GM21381 (cell line): ENCODE data around the gene SBDS.
A peak's percentile ranks its signal among the peaks of the same experiment; 100 is the strongest.
"Not testable (repeated sequence)": the region's sequence is repeated elsewhere in the genome, so short reads cannot be mapped to it uniquely, and the experiment has no call there.

ENCODE experiments used
- ATAC-seq: cut with Tn5 transposase; IDR thresholded peaks from one replicate; pipeline ENCODE4 v1.9.1; 2021; ENCODE audit warnings: mild to moderate bottlenecking, moderate library complexity; ENCODE audit not compliant: unreplicated experiment

SBDS gene

DNA sequence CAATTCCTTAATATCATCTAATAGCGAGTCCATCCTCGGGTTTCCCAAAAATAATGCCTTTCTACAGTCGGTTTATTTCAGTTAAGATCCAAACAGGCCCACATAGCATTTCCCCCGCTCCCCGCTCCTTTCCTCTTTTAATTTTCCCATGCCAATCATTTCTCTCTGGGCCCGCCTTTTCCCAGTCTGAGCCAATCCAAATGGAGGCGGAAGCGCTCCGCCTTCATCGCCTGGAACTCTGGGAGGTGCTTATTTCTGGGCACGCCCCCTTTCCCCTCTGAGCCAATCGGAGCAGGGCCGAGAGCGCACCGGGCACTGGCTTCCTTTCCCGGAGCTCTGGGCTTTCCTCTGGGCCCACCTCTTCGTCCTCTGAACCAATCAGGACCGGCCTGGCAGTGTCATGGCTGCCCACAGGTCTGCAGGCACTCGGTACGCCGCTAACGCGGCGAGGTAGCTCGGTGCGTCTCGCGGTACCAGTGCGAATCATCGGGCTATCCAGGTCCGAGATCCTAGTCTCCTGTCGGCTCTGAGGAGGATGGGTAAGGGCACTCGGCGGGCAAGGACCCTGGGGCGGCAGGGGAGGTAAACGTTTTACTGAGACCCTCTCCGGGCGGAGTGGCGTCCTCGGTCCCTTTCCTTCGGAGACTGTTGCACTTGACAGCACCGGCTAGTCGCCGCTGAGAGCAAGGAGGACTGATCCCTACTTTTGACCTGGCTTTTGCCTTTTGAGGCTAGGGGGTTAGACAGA, 1.2 kb upstream of the SBDS start, which contains the start of gene TYW1:
Gene TYW1, plus strand, starts transcription at position 390 of the 748 bp plus-strand sequence. Its CDS starts 146 bp downstream, at position 536.
- peak; percentile 84 for ATAC-seq

GRCh38 chr7:66994691-66995049, 716 bp downstream of the SBDS start:
- ATAC-seq = peak; percentile 27

DNA sequence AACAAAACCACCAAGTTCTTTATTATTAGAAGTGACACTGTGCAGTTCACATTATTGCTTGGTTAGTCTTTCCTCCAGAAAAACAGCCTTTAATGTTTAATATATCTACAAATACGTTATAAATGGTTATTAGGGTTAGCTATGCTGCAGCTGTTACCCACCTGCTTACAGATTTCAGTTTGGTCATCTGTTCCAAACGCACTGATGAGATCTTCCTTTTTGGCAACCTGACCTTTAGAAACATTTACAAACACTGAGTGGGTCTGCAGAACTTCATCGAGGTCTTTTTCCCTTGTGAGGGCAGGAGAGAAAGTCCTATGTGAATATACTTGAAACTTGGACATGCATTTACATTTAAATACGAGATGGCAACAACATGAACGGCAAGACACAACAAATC, 1.3 kb downstream of the SBDS start:
- ATAC-seq = not testable (repeated sequence)

DNA sequence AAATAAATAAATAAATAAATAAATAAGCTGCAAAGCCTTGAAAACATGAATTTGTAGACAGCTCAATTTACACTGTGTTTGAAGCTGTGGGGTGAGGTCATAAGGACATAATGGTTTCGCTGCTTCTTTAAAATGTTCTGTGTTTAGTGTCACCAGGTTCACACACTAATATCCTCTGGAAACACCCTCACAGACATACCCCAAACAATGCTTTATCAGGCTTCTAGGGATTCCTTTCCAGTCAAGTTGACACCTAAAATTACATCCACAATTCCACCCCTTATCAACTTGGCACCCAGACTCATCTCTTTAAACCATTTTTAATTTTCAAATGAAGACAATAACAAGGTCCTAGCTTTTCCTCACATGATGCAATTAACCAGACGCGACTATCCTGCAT, 5.8 kb downstream of the SBDS start:
- ATAC-seq = not testable (repeated sequence)

DNA sequence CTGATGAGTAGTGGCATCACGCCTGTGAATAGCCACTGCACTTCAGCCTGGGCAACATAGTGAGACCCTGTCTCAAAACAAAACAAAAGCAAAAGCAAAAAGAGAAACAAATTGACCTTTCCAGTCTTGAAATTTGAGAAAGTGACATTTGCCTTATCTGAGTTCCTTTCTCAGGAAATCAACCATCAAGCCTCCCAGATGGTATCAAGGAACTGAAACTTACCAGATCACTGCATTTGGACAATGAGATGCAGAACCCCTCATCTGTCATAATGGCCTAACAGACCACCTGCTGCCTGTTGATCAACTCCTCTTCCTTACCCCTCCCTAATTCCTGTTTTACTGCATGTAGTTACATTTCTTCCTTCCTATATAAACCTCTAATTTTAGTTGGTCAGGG, 15.1 kb downstream of the SBDS start:
- ATAC-seq = not testable (repeated sequence)

- not testable (repeated sequence) for ATAC-seq
Observed at GRCh38 chr7:66979013-66979412, 16.4 kb downstream of the SBDS start.

DNA sequence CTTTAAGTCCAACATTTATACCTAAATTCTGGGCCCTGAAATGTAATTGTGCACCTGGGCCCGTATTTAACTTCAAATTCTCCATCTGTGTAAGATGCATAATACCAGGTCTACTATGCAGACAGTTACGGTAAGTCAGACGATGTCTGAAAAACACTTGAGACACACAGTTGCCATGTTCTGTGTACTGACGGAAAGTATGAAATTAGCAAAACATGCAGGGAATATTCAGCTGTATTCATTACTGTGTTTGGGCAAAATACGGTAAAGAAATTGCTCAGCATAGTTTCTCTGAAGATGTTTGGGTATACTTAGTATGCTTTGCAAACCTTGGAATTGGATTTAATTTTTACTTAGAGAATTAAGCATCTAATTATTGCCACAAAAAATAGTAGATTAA, 17.1 kb downstream of the SBDS start:
- ATAC-seq = not testable (repeated sequence)

GRCh38 chr7:66974986-66975590, 20.3 kb downstream of the SBDS start:
- ATAC-seq = no peak

- no peak for ATAC-seq
Observed at GRCh38 chr7:66970310-66970709, 25.1 kb downstream of the SBDS start.

DNA sequence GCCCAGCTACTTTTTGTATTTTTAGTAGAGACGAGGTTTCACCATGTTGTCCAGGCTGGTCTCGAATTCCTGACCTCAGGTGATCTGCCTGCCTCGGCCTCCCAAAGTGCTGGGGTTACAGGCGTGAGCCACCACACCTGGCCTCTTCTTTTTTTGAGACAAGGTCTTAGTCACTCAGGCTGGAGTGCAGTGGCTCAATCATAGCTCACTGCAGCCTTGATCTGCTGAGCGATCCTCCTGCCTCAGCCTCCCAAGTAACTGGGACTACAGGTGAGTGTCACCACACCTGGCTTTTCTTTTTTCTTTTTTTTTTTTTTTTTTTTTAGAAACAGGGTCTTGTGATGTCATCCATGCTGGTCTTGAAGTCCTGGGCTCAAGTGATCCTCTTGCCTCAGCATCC, 26.4 kb downstream of the SBDS start:
- not testable (repeated sequence) for ATAC-seq

DNA sequence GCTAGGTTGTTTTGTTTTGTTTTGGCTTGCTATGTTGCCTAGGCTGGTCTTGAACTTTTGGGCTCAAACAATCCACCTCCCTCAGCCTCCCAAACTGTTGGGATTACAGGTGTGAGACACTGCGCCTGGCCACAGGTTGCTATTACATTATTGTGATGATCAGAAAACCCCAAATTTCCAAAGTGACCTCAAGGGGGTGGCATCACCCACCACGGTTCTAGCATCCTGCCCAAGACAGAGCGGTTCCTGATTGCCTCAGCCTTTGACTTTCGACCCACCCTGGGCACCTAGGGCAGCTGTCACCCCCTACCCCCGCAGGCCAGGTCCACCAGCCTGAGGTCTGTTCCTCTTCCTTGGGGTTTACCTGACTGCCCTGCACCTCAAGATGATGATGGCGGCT, 28.4 kb downstream of the SBDS start:
- ATAC-seq = no peak

GRCh38 chr7:66964411-66964810, 31.0 kb downstream of the SBDS start:
- no peak for ATAC-seq

DNA sequence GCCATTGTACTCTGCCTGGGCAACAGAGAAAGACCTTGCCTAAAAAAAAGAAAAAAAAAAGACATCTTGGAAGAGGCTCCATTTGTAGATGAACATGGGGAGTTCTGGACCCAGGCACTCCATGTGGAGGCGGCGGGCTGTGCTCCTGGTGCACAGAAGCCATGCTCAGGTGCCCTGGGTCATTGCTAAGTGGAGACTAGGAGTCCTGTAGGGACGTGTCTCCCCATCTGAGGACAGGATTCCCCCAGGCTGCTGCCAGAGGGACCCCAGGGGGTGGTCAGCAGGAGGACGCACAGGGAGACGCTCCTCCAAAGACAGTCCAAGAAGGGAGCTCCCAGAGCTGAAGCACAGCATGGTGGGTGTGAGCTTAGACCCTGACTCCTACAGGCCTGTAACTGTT, 34.3 kb downstream of the SBDS start:
- ATAC-seq = no peak

- ATAC-seq = no peak
Observed at GRCh38 chr7:66960192-66960591, 35.2 kb downstream of the SBDS start.

DNA sequence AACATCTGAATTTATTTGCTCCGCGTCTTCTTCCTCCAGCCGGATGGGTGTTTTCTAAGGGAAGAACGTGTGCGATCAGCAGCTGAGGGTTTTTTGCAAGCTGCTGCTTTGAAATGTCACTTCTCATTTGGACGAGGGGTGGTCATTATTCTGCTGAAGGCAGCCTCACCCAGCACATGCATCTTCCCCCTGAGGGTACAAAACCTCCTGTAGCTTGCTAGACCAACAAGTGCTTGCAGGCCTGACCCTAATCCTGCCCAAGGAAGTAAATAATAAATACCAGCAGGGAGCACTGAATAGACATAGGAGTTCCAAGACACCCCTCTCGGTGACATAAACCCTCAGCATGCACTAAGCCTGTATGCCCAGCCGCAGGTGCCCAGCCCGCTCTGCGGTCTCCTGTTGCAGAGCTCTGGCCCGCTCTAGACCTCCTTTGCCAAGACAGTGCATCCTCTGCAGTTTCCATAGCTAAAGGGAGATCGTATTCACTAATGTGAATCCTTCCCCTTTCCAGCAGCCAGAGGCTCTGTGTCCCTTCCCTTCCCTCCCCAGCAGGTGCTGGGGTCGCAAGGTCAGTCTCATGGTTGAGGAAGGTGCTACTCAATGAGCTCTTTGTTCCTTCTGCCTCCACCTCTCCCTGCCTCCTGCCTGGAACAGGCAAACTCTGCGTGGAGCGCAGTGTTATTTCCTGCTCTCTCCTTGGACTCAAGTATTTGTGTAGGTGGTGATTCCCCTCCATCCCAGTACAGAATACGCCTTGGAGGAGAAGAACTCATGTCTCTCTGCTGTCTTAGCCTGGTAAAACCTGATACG, 36.6 kb downstream of the SBDS start:
- ATAC-seq = no peak

- no peak for ATAC-seq
Observed at GRCh38 chr7:66957595-66958290, 37.6 kb downstream of the SBDS start.

- ATAC-seq = no peak
Observed at GRCh38 chr7:66953044-66953427, 42.4 kb downstream of the SBDS start.

- ATAC-seq = no peak
Observed at GRCh38 chr7:66952343-66953043, 42.9 kb downstream of the SBDS start.

- ATAC-seq = no peak
Observed at GRCh38 chr7:66950763-66951162, 44.6 kb downstream of the SBDS start.

GRCh38 chr7:66950311-66950710, 45.1 kb downstream of the SBDS start:
- no peak for ATAC-seq
